B cell (primary cell): ENCODE data around the gene MAP3K5.

Experiments used
- CTCF ChIP-seq: fragments of 200-600 bp; IDR thresholded peaks from one replicate; pipeline ENCODE4 v1.8.0; 2022; ENCODE audit warnings: antibody characterized with exemption, mild to moderate bottlenecking
- EZH2 ChIP-seq: IDR thresholded peaks from 2 replicates; pipeline ENCODE4 v1.6.1; 2012; ENCODE audit warnings: borderline replicate concordance, low read depth, mild to moderate bottlenecking, moderate library complexity, low read length; ENCODE audit not compliant: insufficient read depth, poor library complexity, severe bottlenecking

GRCh38 chr6:136738692-136739057 is 53.6 kb downstream of the MAP3K5 start:
- TF ChIP-seq CTCF (no peak), EZH2 (no peak)
